CD14-positive monocyte (primary cell): ENCODE results near the gene TRPM5. TPM values are rescaled to one million over a fixed set of nuclear protein-coding genes. Genes with fewer than 3 reads are reported as not detected.
A peak's percentile ranks its signal among the peaks of the same experiment; 100 is the strongest.

Source experiments
- DNase-seq, 3 donors: peaks; one replicate each; pipeline ENCODE4 v3.0.0-alpha.2; 2011 to 2022
- H2AFZ ChIP-seq: 2 replicates; pipeline ENCODE4 v1.6.0; 2012; ENCODE audit warnings: mild to moderate bottlenecking, low read depth, low read length, inconsistent platforms; ENCODE audit not compliant: insufficient read depth, poor library complexity, severe bottlenecking
- H3K27ac ChIP-seq, 2 donors: 1 replicate in 1 of 2; 2 replicates in 1 of 2; pipeline ENCODE4 v1.5.1; 2012 to 2013; ENCODE audit warnings: low read length in 2 of 2, control low read depth in 1 of 2, inconsistent platforms in 1 of 2, low read depth in 1 of 2, mild to moderate bottlenecking in 1 of 2
- H3K27me3 ChIP-seq, 2 donors: one replicate each; pipeline versions ENCODE4 v1.6.0 to v1.6.1; 2011 to 2013; ENCODE audit warnings: low read length in 2 of 2; ENCODE audit not compliant: control insufficient read depth in 2 of 2, insufficient read depth in 2 of 2
- H3K36me3 ChIP-seq, 2 donors: replicated peaks in 1 of 2; 1 replicate in 1 of 2; 2 replicates in 1 of 2; pipeline versions ENCODE4 v1.5.1 to v1.6.1; 2012 to 2013; ENCODE audit warnings: low read length in 2 of 2, control low read depth in 1 of 2, inconsistent platforms in 1 of 2, mild to moderate bottlenecking in 1 of 2; ENCODE audit not compliant: insufficient read depth in 2 of 2, control insufficient read depth in 1 of 2
- H3K4me1 ChIP-seq, 2 donors: 1 replicate in 1 of 2; 2 replicates in 1 of 2; pipeline versions ENCODE4 v1.5.1 to v1.6.1; 2012 to 2013; ENCODE audit warnings: low read length in 2 of 2, control low read depth in 1 of 2, inconsistent platforms in 1 of 2, mild to moderate bottlenecking in 1 of 2, moderate library complexity in 1 of 2; ENCODE audit not compliant: insufficient read depth in 2 of 2, control insufficient read depth in 1 of 2
- H3K4me2 ChIP-seq: replicated peaks from 2 replicates; pipeline ENCODE3; 2012; ENCODE audit warnings: low read length, moderate library complexity, mild to moderate bottlenecking; ENCODE audit not compliant: poor library complexity, severe bottlenecking; ENCODE audit errors: extremely low read depth
- H3K4me3 ChIP-seq, 3 experiments: fragments of 200-600 bp in 1 of 3; sonication (generic) in 1 of 3; replicated peaks in 1 of 3; 1 replicate in 2 of 3; 2 replicates in 1 of 3; pipeline ENCODE4 v1.5.1; 2011 to 2013; ENCODE audit warnings: low read length in 3 of 3, mild to moderate bottlenecking in 3 of 3, control low read depth in 2 of 3, low read depth in 2 of 3, inconsistent platforms in 1 of 3, moderate library complexity in 1 of 3
- H3K79me2 ChIP-seq: 2 replicates; pipeline ENCODE4 v1.6.0; 2012; ENCODE audit warnings: mild to moderate bottlenecking, control low read depth, inconsistent platforms, low read length, moderate library complexity; ENCODE audit not compliant: insufficient read depth
- H3K9ac ChIP-seq: 2 replicates; pipeline ENCODE4 v1.6.0; 2017; ENCODE audit warnings: low read length, mild to moderate bottlenecking; ENCODE audit not compliant: insufficient read depth, poor library complexity, severe bottlenecking
- H3K9me3 ChIP-seq, 2 donors: replicated peaks in 1 of 2; 1 replicate in 1 of 2; 2 replicates in 1 of 2; pipeline versions ENCODE4 v1.5.1 to v1.6.1; 2012 to 2013; ENCODE audit warnings: low read length in 2 of 2, control low read depth in 1 of 2; ENCODE audit not compliant: control insufficient read depth in 1 of 2, insufficient read depth in 1 of 2
- H4K20me1 ChIP-seq: 2 replicates; pipeline ENCODE4 v1.6.0; 2012; ENCODE audit warnings: mild to moderate bottlenecking, low read length, control low read depth, moderate library complexity; ENCODE audit not compliant: insufficient read depth
- H3K27ac Mint-ChIP-seq, 7 donors: one replicate each; pipeline ENCODE4 v1.8.0; 2020; ENCODE audit warnings: mild to moderate bottlenecking in 7 of 7, mixed read lengths in 7 of 7, moderate library complexity in 6 of 7, inconsistent platforms in 2 of 7
- H3K27me3 Mint-ChIP-seq, 3 donors: one replicate each; pipeline ENCODE4 v1.8.0; 2021 to 2022; ENCODE audit warnings: low read depth in 3 of 3, mild to moderate bottlenecking in 3 of 3, mixed read lengths in 3 of 3, moderate library complexity in 3 of 3, inconsistent platforms in 1 of 3
- H3K36me3 Mint-ChIP-seq, 2 donors: one replicate each; pipeline ENCODE4 v1.8.0; 2020; ENCODE audit warnings: mixed read lengths in 2 of 2, inconsistent platforms in 1 of 2, mild to moderate bottlenecking in 1 of 2
- H3K4me1 Mint-ChIP-seq: one replicate; pipeline ENCODE4 v1.8.0; 2020; ENCODE audit warnings: mild to moderate bottlenecking, mixed read lengths
- H3K4me3 Mint-ChIP-seq, 2 donors: one replicate each; pipeline ENCODE4 v1.8.0; 2020; ENCODE audit warnings: mild to moderate bottlenecking in 2 of 2, mixed read lengths in 2 of 2, moderate library complexity in 1 of 2
- H3K9me3 Mint-ChIP-seq, 7 donors: one replicate each; pipeline ENCODE4 v1.8.0; 2020 to 2022; ENCODE audit warnings: mixed read lengths in 7 of 7, mild to moderate bottlenecking in 6 of 7, moderate library complexity in 6 of 7, inconsistent platforms in 2 of 7
- CTCF ChIP-seq: fragments of 200-600 bp; IDR thresholded peaks from one replicate; pipeline ENCODE4 v1.8.0; 2022; ENCODE audit warnings: antibody characterized with exemption, mild to moderate bottlenecking
- WGBS: methylation state at CpG from one replicate; pipeline ENCODE4 v1.1.5; 2013; ENCODE audit warnings: missing lambda C conversion rate; ENCODE audit not compliant: insufficient coverage; 5-methylcytosine and 5-hydroxymethylcytosine counted together
- intact Hi-C, 2 donors: fragments of 100-400 bp; cut with micrococcal nuclease; formaldehyde crosslinking; loops; one replicate each; pipeline versions ENCODE4 v1.15.0 to v1.15.1; 2023
- polyA plus RNA-seq, 3 donors: library from polyadenylated mRNA; depleted of rRNA in 1 of 3; unstranded in 2 of 3; stranded (reverse) in 1 of 3; fragments of 300-500 nt in 2 of 3; fragments of >200 nt in 1 of 3; fragmentation: Illumina TruSeq in 2 of 3; gene quantifications; 1 replicate in 2 of 3; 2 replicates in 1 of 3; pipeline ENCODE4 v1.2.3, GENCODE V29; 2012 to 2021

TRPM5 gene
- polyA plus RNA-seq, 3 donors = 0.03 TPM; not detected in 2

GRCh38 chr11:2411446-2412305 is 32.6 kb downstream of the TRPM5 start:
- Histone ChIP-seq H4K20me1 (no peaks in the 10 kb centered on the region), H3K4me1 (no peaks in the 10 kb centered on the region), H3K36me3 (no peaks in the 10 kb centered on the region), H3K9ac (no peak overlapping the region), H3K27ac (no peak overlapping the region), H3K4me3 (no peak overlapping the region), H3K4me2 (no peak overlapping the region), H2AFZ (no peak overlapping the region), H3K27me3 (no peaks in the 10 kb centered on the region), H3K79me2 (no peaks in the 10 kb centered on the region), H3K9me3 (no peaks in the 10 kb centered on the region)
- H3K27me3 Mint-ChIP-seq = peaks cover 3 to 4% (median 4%) of the 10 kb centered on the region in 3 donors
- peak overlapping the region in 1 of 7 donors; percentile 10 for H3K27ac Mint-ChIP-seq
- intact Hi-C loops = loop anchor here in 1 of 2 donors (10.0 kb wide), 1 partner anchor 57 kb away; no protein-coding TSS in a partner anchor
- no peak for DNase-seq
- no peaks in the 10 kb centered on the region for H3K4me1 Mint-ChIP-seq
- H3K4me3 Mint-ChIP-seq = no peak overlapping the region
- no peak for TF ChIP-seq CTCF
- WGBS = 77% methylated on average over 28 of the region's 30 CpGs
- H3K36me3 Mint-ChIP-seq = no peaks in the 10 kb centered on the region
- no peaks in the 10 kb centered on the region for H3K9me3 Mint-ChIP-seq

GRCh38 chr11:2410616-2411015 is 33.7 kb downstream of the TRPM5 start:
- Histone ChIP-seq H3K27me3 (no peaks in the 10 kb centered on the region), H3K36me3 (no peaks in the 10 kb centered on the region), H4K20me1 (no peaks in the 10 kb centered on the region), H3K79me2 (no peaks in the 10 kb centered on the region), H3K27ac (no peak overlapping the region), H3K4me3 (no peak overlapping the region), H3K4me2 (no peak overlapping the region), H3K9ac (no peak overlapping the region), H3K9me3 (no peaks in the 10 kb centered on the region), H2AFZ (no peak overlapping the region), H3K4me1 (no peaks in the 10 kb centered on the region)
- no peak for TF ChIP-seq CTCF
- Mint-ChIP-seq H3K27me3 (peaks cover 1 to 4% (median 3%) of the 10 kb centered on the region in 3 donors), H3K4me1 (no peaks in the 10 kb centered on the region), H3K27ac (no peak overlapping the region), H3K9me3 (no peaks in the 10 kb centered on the region), H3K36me3 (no peaks in the 10 kb centered on the region), H3K4me3 (no peak overlapping the region)
- no peak for DNase-seq
- 94% methylated on average over 9 of the region's 9 CpGs for WGBS
- intact Hi-C loops = loop anchor here in 1 of 2 donors (10.0 kb wide), 1 partner anchor 56 kb away; no protein-coding TSS in a partner anchor
